Suprapubic skin (tissue), 4 donors: Measurements from ENCODE around the gene NTM.

Experiments used
- CTCF ChIP-seq, 2 donors: fragments of 200-600 bp in 1 of 2; fragments of 450-650 bp in 1 of 2; sonication (generic) in 1 of 2; IDR thresholded peaks; one replicate each; pipeline ENCODE4 v1.5.1; 2016 to 2019; ENCODE audit warnings: antibody characterized with exemption in 2 of 2, mild to moderate bottlenecking in 1 of 2, moderate library complexity in 1 of 2
- POLR2A ChIP-seq, 2 donors: fragments of 450-650 bp; IDR thresholded peaks; one replicate each; pipeline ENCODE4 v1.6.1; 2017; ENCODE audit warnings: antibody characterized with exemption in 2 of 2, mild to moderate bottlenecking in 2 of 2, moderate library complexity in 2 of 2
- POLR2AphosphoS5 ChIP-seq, 3 donors: sonication (generic); formaldehyde crosslinking; IDR thresholded peaks; one replicate each; pipeline ENCODE4 v1.6.1; 2017; ENCODE audit warnings: antibody characterized with exemption in 3 of 3

GRCh38 chr11:131917634-131918384 is 547.4 kb downstream of the NTM start:
- TF ChIP-seq POLR2AphosphoS5 (IDR thresholded peaks at IDR 0.05) (no peak), CTCF (IDR thresholded peaks at IDR 0.05) (no peak), POLR2A (IDR thresholded peaks at IDR 0.05) (no peak)
